A204.1 (cell line): ENCODE data around the gene PTPRN2.
"Not testable (repeated sequence)": the region's sequence is repeated elsewhere in the genome, so short reads cannot be mapped to it uniquely, and the experiment has no call there.

ENCODE experiments used
- FAIRE-seq: peaks from 2 replicates; lab custom pipeline; 2012; peaks lifted over from hg19 to GRCh38; lab: Jason Lieb, UNC

Gene PTPRN2

GRCh38 chr7:157674027-157674714, 913.5 kb downstream of the PTPRN2 start:
- no peak for FAIRE-seq

GRCh38 chr7:157673573-157673972, 914.0 kb downstream of the PTPRN2 start:
- no peak for FAIRE-seq

DNA sequence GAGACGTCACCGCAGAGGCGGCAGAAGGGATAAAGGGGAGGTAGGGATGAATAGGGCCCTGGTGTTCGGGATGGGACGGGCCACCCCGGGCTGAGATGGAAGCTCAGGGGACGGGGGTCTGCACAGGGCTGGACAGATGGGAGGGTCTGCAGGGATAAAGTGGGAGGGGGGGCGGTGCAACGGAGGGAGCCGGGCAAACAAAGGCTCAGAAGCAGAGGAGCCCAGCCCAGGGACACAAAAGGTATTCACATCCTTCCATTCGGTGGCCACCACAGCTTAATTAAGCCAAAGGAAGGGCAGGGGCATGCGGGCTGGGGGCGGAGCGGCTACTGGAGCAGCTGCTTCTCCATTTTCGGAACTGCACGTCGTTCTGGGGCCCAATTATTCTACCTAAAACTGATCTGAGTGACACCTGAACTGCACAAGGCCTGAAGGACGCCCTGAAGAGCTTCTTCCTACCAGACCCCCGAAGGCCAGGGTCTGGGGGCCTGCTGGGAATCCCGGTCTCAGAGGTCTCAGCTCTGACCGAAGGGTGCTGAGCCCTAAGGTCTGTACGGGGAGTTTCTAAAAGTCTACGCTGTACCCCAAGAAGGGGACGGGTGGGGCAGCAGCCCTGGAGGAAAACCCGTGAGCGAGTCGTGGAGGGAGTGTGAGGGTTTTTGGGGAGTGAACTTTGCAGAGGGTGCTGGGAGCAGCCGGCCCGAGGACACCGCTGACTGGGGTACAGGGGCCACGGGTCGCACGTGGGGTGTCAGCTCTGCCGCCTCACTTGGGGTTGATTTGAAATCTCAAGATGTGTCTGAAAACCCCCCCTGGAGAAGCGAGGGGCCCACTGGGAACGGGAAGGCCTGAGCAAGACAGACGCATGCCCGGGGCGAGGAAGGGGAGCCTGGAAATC, 916.0 kb downstream of the PTPRN2 start:
- FAIRE-seq = no peak

GRCh38 chr7:157670490-157671357, 916.9 kb downstream of the PTPRN2 start:
- no peak for FAIRE-seq

DNA sequence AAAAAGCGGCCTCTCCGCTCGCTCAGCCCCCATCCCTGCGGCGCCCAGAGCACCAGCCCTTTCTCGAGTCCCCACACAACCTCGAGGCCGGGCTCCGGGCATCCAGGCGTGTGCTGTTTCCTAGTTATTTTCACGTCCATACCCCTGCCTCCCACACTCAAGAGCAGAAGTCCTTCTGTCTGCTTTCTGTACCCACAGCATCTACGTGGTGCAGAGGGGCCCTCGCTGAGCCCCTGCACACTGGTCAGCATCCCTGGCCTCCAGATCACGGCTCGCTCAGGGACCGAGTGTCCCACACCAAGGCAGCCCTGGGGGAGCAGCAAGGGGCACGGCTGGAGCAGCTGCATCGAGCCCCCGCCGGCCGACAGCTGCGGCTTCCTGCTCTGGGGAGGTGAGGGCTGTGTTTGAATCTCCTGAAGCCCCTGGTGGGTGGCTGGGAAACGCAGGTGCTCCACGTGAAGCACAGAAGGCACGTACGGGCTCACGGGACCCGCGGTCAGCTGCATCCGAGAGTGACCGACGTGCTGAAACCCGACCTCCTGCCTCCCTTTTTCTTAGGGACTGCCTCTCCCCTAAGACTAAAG, 917.8 kb downstream of the PTPRN2 start:
- no peak for FAIRE-seq

DNA sequence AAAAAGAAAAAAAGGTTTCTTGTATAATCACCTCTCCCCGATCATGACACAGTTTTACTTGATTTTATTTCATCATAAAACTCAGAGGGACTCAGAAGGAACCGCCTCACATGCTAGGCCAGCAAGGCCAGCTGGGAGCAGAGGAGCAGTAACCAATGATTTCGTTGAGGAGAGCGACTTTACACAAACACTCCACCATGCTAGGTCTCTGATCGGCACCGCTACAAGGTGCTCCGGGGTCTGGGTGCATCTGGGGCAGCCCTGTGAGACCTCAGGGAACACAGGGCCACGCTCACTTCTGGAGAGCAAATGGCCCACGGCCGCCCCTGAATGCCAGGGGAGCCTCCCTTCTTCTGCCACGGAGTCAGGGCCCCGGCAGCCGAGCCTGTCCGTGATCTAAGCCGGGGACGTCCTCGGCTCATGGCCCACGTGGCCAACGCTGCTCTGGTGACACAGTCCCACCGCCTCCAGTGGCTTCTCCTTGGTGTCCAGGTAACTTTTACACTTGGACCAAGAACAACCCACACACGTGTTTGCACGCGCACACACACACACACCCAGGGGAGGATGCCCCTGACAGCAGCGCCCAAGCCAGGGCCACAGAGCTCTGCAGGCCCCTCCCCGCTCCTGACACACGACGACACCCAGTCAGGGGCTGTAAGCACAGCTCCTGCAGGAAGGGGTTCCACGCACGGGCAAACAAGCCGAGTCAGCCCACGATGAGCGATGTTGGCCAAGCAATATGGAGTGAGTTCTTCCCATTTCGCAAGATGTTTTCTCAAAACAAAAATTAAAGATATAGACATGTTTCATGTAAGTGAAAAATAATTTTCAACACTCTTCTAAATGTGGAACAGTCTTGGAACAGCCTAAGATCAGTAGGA, 918.5 kb downstream of the PTPRN2 start:
- FAIRE-seq = no peak

- no peak for FAIRE-seq
These were observed 919.3 kb downstream of the PTPRN2 start for GRCh38 chr7:157668221-157668883.

GRCh38 chr7:157667731-157668130, 919.9 kb downstream of the PTPRN2 start:
- no peak for FAIRE-seq

- FAIRE-seq = no peak
These were observed 920.4 kb downstream of the PTPRN2 start for GRCh38 chr7:157667261-157667660.

- no peak for FAIRE-seq
These were observed 921.0 kb downstream of the PTPRN2 start for GRCh38 chr7:157666530-157667040.

DNA sequence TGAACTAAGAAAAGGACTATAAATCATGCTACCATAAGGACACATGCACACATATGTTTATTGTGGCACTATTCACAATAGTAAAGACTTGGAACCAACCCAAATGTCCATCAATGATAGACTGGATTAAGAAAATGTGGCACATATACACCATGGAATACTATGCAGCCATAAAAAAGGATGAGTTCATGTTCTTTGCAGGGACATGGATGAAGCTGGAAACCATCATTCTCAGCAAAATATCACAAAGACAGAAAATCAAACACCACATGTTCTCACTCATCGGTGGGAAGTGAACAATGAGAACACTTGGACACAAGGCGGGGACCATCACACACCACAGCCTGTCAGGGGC, 922.0 kb downstream of the PTPRN2 start:
- FAIRE-seq = not testable (repeated sequence)

- FAIRE-seq = no peak
These were observed 922.6 kb downstream of the PTPRN2 start for GRCh38 chr7:157664871-157665633.

DNA sequence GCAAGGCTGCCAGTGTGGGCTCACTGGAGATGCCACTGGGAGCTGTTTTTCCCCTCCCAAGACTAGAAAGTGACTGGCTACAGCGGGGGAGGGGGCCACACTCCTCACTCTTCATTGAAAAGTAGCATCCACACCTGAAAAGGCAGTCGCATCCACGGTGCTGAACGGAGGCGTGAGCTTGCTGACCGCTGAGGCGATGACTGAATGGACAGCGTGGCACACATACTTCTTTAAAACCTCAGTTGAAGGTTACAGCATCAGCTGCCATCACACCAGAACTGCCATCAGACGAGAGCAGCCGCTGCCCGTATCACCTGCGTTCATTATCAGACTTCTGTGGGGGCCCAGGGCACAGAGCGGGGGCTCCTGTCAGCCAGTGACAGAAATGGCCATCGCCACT, 923.6 kb downstream of the PTPRN2 start:
- FAIRE-seq = no peak

GRCh38 chr7:157662981-157663716, 924.5 kb downstream of the PTPRN2 start:
- FAIRE-seq = no peak

- no peak for FAIRE-seq
These were observed 925.4 kb downstream of the PTPRN2 start for GRCh38 chr7:157662110-157662791.

DNA sequence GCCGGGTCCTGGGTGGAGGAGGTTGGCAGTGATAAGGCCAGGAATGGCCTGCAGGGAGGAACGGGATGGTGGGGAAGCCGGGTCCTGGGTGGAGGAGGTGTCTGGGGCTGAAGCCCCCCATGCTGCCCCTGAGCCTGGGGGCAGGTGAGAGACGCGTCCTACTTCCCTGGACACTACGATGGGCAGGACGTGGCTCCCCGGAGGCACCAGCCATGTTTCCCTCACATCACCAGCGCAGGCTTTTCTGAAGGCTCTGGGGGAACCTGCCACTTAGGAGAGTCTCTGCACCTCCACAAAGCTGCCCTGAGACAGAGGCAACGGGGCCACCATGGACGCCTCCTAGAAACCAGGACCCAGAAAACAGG, 926.0 kb downstream of the PTPRN2 start:
- FAIRE-seq = no peak

- FAIRE-seq = no peak
These were observed 926.5 kb downstream of the PTPRN2 start for GRCh38 chr7:157660971-157661610.

- no peak for FAIRE-seq
These were observed 928.7 kb downstream of the PTPRN2 start for GRCh38 chr7:157658851-157659412.
